NCI-H510A treated with DMSO at 0.1 percent for 48 hours (cell line): ENCODE data around the gene CARD8.
A peak's percentile ranks its signal among the peaks of the same experiment; 100 is the strongest.

Experiments used
- DNase-seq: peaks from one replicate; lab custom pipeline; 2025; lab: John Stamatoyannopoulos, UW

The CARD8 gene

DNA sequence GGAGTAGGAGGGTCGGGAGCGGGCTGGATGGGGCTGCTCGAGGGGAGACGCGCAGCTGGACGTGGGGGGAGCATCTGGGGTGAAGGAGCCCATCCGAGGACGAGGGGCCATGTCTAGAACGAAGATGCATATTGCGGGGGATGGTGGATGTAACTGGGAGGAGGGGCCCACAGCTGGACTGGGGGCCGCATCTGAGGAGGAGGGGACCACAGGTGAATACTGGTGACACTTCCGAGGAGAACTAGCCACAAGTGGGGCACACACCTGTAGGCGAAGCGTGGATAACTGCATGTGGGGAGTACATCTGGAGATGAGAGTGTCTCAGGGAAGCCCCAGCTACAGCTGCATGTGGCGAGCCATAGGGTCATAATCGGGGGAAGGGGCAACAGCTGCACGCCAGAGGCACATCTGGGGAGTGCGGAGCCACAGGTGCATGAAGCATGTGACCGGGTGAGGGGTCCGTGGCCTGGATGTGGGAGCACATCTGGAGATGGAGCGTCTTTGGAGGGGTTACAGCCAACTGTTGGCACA is 84.8 kb downstream of the CARD8 start:
- DNase-seq, result no peak

DNA sequence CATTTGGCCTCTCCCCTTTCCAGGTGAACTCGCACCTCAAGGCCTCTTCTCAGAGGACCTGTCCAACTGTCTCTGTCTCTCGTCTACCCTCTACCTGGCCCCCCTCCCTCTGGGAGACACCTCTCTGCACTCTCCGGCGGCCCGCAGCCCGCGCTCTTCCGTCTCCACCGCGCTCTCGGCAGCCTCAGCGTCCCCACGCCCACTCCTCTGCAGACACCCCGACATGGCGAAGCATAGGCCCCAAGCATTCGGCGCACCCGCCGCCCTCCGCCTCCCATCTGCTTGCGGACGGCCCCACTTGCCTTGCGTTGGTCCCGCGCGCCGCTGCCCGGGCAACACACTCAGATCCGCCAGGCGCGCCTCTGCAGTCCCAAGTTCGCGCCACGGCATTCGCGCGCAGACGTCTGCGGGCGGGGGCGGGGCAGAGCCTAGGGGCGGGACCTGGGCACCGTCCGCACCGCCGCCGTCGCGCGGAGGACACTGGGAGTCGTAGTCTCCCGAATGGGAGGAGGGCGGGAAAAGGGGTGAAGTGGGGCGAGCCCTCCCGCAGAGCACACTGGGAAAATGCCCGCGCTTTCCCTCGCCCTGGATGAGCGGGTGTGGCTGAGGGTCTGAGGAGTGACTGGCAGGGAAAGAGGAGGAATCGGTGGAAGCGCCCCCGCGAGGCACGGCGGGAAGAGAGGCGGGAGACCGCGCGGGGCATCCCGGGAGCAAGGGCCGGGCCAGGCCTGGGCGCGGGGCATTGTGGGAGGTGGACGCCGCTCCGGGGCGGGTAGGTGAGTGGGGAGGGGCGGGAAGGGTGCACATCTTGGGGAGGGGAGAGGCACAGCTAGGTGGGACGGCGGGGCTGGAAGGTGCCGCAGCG is 85.5 kb downstream of the CARD8 start, which contains the start of the genes LIG1 and ZSWIM9:
TSS of gene LIG1 (minus strand) at position 406 of the 865 bp plus-strand sequence. CDS start 4,778 bp downstream, outside the sequence.
TSS of gene ZSWIM9 (plus strand) at position 742 of the 865 bp plus-strand sequence. CDS start 1,123 bp downstream, outside the sequence.
- DNase-seq, result peak; percentile 88

DNA sequence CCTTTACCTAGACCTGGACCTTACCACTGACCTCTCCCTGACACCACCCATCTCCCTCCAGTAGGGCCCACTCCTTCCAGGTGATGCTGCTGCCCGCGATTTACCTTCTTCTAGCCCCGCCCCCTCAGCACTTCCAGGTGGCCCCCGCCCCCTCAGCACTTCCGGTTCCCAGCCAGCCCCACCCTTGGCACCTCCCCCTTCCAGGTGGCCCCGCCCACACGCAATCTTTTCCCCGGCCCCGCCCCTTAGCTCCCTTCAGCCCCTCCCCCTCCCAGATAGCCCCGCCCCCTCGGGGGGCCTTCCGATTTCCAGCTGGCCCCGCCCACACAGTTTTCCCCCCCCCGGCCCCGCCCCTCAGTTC is 86.2 kb downstream of the CARD8 start:
- peak; percentile 63 for DNase-seq

DNA sequence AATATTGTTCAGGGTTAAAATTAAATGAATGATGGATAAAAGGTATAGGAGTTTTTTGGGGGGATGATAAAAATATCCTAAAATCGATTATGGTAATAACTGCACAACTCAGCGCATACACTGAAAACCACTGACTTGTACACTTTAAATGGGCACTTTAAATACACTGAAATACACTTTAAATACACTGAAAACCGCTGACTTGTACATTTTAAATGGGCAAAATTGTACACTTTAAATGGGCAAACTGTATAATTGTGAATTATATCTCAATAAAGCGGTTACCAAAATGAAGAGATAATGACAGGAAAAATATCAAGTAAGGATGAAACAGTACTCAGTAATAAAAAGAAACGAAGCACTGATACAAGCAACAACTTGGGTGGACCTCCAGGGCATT is 87.0 kb downstream of the CARD8 start:
- DNase-seq, result no peak

DNA sequence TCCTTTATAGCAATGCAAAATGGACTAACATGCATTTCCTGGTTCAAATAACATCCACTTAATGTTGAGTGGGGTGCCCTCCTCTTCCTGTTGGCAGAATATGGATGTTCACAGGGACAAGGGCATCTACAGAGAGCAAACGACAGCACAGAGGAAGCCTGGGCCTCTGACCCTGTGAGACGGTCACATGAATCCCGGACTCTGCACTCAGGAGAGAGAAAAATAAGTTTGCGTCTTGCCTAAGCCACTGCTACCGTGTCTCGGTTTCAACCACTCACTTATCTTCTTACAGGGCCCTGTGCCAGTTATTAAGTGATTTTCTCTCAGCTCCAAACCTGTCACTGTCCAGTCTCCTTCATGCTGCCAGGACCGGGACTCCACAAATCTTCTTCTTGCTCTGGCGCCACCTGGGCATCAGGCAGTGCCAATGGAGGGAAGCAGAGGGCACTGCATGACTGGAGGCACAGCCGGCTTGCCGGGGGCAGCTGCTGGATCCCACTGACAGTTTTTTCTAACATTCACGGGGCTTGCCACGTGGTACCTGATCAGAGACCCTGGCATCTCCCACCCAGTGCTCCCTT is 97.4 kb downstream of the CARD8 start:
- no peak for DNase-seq
